ENCODE measurements around the gene LCNL1.

LCNL1 gene

DNA sequence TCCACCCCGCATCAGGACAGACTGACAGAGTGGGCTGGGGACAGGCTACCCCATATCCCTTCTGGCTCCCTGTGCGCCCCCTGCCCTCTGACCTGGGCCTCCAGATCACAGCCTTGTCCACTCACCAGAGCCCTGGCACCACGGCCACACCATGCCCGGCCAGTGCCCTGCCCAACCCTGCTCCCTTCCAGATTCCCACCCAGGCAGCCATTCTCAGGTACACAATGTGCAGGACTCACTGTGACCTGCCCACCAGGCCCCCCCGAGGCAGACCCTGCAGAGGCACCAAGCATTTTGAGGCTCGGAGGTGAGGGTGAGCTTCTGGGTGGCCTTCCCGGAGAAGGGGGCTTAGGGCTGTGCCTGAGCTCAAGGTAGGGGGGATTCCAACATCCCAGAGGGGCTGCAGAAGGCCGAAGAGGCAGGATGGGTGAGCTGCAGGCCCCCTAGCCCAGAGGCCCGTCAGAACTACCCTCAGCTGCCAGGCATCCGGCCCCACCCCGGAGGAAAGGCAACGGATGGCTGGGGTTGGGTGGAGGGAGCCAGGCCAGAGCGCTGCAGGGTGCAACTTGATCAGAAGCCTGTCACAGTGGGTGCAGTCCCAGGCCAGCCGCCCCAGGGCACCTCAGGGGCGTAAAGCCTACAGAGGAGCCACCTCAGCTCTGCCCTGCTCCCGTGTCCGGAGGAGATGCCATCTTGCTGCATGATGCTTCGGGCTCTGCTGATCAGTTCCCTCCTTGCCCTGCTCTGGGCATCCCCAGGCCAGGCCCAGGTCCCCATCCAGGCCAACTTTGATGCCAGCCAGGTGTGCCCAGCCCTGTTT is at the start of gene LCNL1:
Gene LCNL1 (plus strand): TSS at position 762 of the 820 bp plus-strand sequence. CDS start 594 bp downstream, outside the sequence.
- no peaks in the 10 kb centered on the region for H4K20me1 ChIP-seq (ENCODE audit: insufficient read depth, low read length, poor library complexity, severe bottlenecking)
- H3K4me2 ChIP-seq (ENCODE audit: low read depth, low read length, poor library complexity, severe bottlenecking) = no peak within 1 kb of the TSS
- no peak within 1 kb of the TSS for H2AFZ ChIP-seq (ENCODE audit: low read length)
- H3K9me2 ChIP-seq (replicated peaks; ENCODE audit: low read depth, low read length) = no peaks in the 10 kb centered on the region
- H3K9ac ChIP-seq (ENCODE audit: low read depth, low read length, poor library complexity, severe bottlenecking) = no peak within 1 kb of the TSS
- H3K9me3 ChIP-seq (ENCODE audit: insufficient read depth, low read depth, low read length) = no peaks in the 10 kb centered on the region
- no peaks in the 10 kb centered on the region for H3K4me1 ChIP-seq (ENCODE audit: insufficient read depth, low read length, poor library complexity, severe bottlenecking)
- H3K27me3 ChIP-seq (ENCODE audit: insufficient read depth, low read length, poor library complexity, severe bottlenecking) = no peaks in the 10 kb centered on the region
- H3K4me3 ChIP-seq (ENCODE audit: low read length, poor library complexity, severe bottlenecking) = no peak within 1 kb of the TSS
- no peaks in the 10 kb centered on the region for H3K36me3 ChIP-seq (ENCODE audit: insufficient read depth, low read length)
- no peaks in the 10 kb centered on the region for H3K79me2 ChIP-seq (ENCODE audit: insufficient read depth, low read length)
- no peaks in the 10 kb centered on the region for H3F3A ChIP-seq (ENCODE audit: low read depth)
- TF ChIP-seq EZH2phosphoT487 (IDR thresholded peaks at IDR 0.05; ENCODE audit: borderline replicate concordance) = no peak
- TF ChIP-seq, protein P1, sequence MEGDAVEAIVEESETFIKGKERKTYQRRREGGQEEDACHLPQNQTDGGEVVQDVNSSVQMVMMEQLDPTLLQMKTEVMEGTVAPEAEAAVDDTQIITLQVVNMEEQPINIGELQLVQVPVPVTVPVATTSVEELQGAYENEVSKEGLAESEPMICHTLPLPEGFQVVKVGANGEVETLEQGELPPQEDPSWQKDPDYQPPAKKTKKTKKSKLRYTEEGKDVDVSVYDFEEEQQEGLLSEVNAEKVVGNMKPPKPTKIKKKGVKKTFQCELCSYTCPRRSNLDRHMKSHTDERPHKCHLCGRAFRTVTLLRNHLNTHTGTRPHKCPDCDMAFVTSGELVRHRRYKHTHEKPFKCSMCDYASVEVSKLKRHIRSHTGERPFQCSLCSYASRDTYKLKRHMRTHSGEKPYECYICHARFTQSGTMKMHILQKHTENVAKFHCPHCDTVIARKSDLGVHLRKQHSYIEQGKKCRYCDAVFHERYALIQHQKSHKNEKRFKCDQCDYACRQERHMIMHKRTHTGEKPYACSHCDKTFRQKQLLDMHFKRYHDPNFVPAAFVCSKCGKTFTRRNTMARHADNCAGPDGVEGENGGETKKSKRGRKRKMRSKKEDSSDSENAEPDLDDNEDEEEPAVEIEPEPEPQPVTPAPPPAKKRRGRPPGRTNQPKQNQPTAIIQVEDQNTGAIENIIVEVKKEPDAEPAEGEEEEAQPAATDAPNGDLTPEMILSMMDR (conservative IDR thresholded peaks at IDR 0.05; ENCODE audit: low read length) = no peak

DNA sequence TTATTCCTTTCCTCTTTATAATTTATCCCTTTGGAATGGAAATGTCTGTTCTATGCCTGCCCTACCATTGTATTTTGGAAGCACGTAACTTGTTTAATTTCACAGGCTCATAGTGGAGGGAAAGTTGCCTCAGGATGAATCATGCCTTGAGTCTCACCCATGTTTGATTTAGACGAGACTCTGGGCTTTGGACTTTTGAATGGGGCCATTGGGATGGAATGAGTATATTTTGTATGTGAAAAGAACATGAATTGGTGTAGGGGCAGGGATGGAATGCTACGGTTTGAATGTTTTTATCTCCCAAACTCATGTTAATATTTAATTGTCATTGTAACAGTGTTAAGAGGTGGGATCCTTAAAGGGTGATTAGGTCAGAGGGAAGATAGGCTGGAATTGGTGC is 48.5 kb upstream of the LCNL1 start:
- Histone ChIP-seq H3K4me2 (ENCODE audit: low read depth, low read length, poor library complexity, severe bottlenecking) (no peak overlapping the region), H4K20me1 (ENCODE audit: insufficient read depth, low read length, poor library complexity, severe bottlenecking) (no peaks in the 10 kb centered on the region), H3K4me3 (ENCODE audit: low read length, poor library complexity, severe bottlenecking) (no peak overlapping the region), H3K9me2 (replicated peaks; ENCODE audit: low read depth, low read length) (no peaks in the 10 kb centered on the region), H3K79me2 (ENCODE audit: insufficient read depth, low read length) (no peaks in the 10 kb centered on the region), H2AFZ (ENCODE audit: low read length) (no peak overlapping the region), H3K4me1 (ENCODE audit: insufficient read depth, low read length, poor library complexity, severe bottlenecking) (no peaks in the 10 kb centered on the region), H3K9me3 (ENCODE audit: insufficient read depth, low read depth, low read length) (no peaks in the 10 kb centered on the region), H3K36me3 (ENCODE audit: insufficient read depth, low read length) (no peaks in the 10 kb centered on the region; the same call in 1 of the 2 replicates), H3K9ac (ENCODE audit: low read depth, low read length, poor library complexity, severe bottlenecking) (no peak overlapping the region), H3K27me3 (ENCODE audit: insufficient read depth, low read length, poor library complexity, severe bottlenecking) (no peaks in the 10 kb centered on the region), H3F3A (ENCODE audit: low read depth) (no peaks in the 10 kb centered on the region)
- TF ChIP-seq, protein P1 (conservative IDR thresholded peaks at IDR 0.05; ENCODE audit: low read length) = no peak
- no peak for TF ChIP-seq EZH2phosphoT487 (IDR thresholded peaks at IDR 0.05; ENCODE audit: borderline replicate concordance)

DNA sequence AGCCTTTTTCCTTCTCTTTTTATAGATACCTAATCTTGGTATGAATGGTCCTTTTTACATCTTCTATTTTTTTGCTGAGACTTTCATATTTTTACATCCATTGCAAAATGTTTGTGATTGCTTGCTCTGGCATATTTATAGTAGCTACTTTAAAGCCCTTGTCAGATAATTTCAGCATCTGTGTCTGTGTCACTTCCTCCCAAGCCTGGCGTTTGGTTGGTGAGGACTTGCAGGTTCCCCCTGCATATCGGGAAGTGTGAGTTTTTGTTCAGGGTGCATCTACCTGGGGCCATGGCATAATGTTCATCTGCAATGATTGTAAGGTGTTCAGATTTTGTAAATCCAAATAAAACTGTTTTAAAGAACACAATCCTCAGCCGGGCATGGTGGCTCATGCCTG is 47.1 kb upstream of the LCNL1 start:
- no peaks in the 10 kb centered on the region for H3K4me1 ChIP-seq (ENCODE audit: insufficient read depth, low read length, poor library complexity, severe bottlenecking)
- H2AFZ ChIP-seq (ENCODE audit: low read length) = no peak overlapping the region
- no peaks in the 10 kb centered on the region for H3K9me3 ChIP-seq (ENCODE audit: insufficient read depth, low read depth, low read length)
- no peaks in the 10 kb centered on the region for H3K79me2 ChIP-seq (ENCODE audit: insufficient read depth, low read length)
- H3K4me2 ChIP-seq (ENCODE audit: low read depth, low read length, poor library complexity, severe bottlenecking) = no peak overlapping the region
- H3K27me3 ChIP-seq (ENCODE audit: insufficient read depth, low read length, poor library complexity, severe bottlenecking) = no peaks in the 10 kb centered on the region
- no peaks in the 10 kb centered on the region for H4K20me1 ChIP-seq (ENCODE audit: insufficient read depth, low read length, poor library complexity, severe bottlenecking)
- no peaks in the 10 kb centered on the region for H3K9me2 ChIP-seq (replicated peaks; ENCODE audit: low read depth, low read length)
- no peak for TF ChIP-seq EZH2phosphoT487 (IDR thresholded peaks at IDR 0.05; ENCODE audit: borderline replicate concordance)
- TF ChIP-seq, protein P1 (conservative IDR thresholded peaks at IDR 0.05; ENCODE audit: low read length) = no peak
- H3K4me3 ChIP-seq (ENCODE audit: low read length, poor library complexity, severe bottlenecking) = no peak overlapping the region
- no peak overlapping the region for H3K9ac ChIP-seq (ENCODE audit: low read depth, low read length, poor library complexity, severe bottlenecking)
- no peaks in the 10 kb centered on the region for H3F3A ChIP-seq (ENCODE audit: low read depth)
- H3K36me3 ChIP-seq (ENCODE audit: insufficient read depth, low read length) = peaks cover 4% of the 10 kb centered on the region; the same call in 1 of the 2 replicates

All from Loucy (cell line).